ENCODE results near the gene METTL21C.

The METTL21C gene

DNA sequence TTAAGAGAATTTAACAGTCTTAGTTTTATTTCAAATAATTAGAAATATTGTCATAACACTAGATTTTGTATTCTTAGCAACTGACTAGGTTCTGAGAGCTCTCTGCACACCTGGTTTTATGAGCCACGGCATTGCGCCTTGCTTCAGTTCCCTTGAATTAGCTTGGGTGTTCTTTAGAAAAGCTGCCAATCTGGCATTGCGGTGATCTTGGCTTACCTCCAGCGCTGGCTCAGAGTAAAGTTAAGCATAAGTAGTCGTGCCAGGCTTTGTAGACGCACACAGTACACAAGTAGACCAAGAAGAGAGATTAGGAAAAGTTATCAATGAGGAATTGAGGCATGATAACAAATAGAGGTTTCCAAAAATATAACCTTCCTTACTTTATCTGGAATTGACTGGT is 52.4 kb downstream of the METTL21C start:
- H3K36me3 ChIP-seq, result peaks cover 82% of the 10 kb centered on the region
- no peaks in the 10 kb centered on the region for H3K27me3 ChIP-seq
- TF ChIP-seq, protein P1, sequence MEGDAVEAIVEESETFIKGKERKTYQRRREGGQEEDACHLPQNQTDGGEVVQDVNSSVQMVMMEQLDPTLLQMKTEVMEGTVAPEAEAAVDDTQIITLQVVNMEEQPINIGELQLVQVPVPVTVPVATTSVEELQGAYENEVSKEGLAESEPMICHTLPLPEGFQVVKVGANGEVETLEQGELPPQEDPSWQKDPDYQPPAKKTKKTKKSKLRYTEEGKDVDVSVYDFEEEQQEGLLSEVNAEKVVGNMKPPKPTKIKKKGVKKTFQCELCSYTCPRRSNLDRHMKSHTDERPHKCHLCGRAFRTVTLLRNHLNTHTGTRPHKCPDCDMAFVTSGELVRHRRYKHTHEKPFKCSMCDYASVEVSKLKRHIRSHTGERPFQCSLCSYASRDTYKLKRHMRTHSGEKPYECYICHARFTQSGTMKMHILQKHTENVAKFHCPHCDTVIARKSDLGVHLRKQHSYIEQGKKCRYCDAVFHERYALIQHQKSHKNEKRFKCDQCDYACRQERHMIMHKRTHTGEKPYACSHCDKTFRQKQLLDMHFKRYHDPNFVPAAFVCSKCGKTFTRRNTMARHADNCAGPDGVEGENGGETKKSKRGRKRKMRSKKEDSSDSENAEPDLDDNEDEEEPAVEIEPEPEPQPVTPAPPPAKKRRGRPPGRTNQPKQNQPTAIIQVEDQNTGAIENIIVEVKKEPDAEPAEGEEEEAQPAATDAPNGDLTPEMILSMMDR (IDR thresholded peaks at IDR 0.05; ENCODE audit: low read depth, low read length), result no peak
- no peaks in the 10 kb centered on the region for H3K4me1 ChIP-seq
- no peak for DNase-seq
- H3K4me3 ChIP-seq (ENCODE audit: low read depth, low read length), result no peak overlapping the region
- H3K9me3 ChIP-seq, result no peaks in the 10 kb centered on the region

DNA sequence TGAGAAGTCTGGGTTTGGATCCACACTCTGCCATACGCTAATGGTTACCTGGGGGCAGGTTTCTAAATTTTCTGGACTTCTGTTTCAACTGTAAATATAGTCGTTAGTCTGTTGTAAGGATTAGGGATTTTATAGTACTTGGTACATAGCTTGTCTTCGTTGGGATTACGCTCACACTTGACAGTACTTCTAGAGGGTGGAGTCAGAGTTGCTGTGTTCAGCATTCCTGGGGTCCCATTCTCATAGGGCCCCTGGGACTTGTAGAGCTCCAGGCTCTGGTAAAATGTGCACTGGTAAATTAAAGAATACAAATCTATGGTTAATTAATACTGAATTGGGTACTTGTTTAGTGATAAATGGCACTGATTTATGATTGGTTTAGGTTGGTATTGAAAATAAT is 52.8 kb downstream of the METTL21C start:
- Histone ChIP-seq H3K4me3 (ENCODE audit: low read depth, low read length) (no peak overlapping the region), H3K36me3 (peaks cover 82% of the 10 kb centered on the region), H3K9me3 (no peaks in the 10 kb centered on the region), H3K4me1 (no peaks in the 10 kb centered on the region), H3K27me3 (no peaks in the 10 kb centered on the region)
- TF ChIP-seq, protein P1 (IDR thresholded peaks at IDR 0.05; ENCODE audit: low read depth, low read length), result no peak
- DNase-seq, result no peak

DNA sequence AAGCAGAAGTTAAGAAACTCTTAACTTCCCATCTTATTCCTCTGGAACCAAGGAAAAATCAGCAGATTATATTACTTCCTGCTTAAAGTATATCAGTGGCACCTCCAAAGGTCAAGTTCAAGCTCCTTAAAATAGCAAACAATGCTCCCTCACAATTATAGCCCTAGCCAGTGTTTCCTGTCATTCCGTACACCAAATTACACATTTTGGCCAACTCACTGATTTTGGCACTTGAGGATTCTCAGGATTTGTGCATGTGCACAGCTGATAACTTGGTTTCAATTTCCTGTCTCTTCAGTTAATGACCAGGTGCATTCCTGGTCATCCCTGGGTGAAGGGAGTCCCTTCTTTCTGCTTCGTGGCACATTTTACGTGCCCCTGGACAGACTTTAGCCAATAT is 56.1 kb downstream of the METTL21C start:
- no peaks in the 10 kb centered on the region for H3K9me3 ChIP-seq
- no peak for DNase-seq
- no peak overlapping the region for H3K4me3 ChIP-seq (ENCODE audit: low read depth, low read length)
- H3K36me3 ChIP-seq, result peaks cover 88% of the 10 kb centered on the region
- H3K27me3 ChIP-seq, result no peaks in the 10 kb centered on the region
- TF ChIP-seq, protein P1 (IDR thresholded peaks at IDR 0.05; ENCODE audit: low read depth, low read length), result no peak
- no peaks in the 10 kb centered on the region for H3K4me1 ChIP-seq
